HG02852 (cell line): ENCODE measurements around the gene ARAP2.

Source experiments
- ATAC-seq: cut with Tn5 transposase; IDR thresholded peaks from one replicate; pipeline ENCODE4 v1.9.1; 2021; ENCODE audit warnings: mild to moderate bottlenecking, moderate library complexity; ENCODE audit not compliant: unreplicated experiment

The ARAP2 gene

GRCh38 chr4:36043901-36044300 is 200.4 kb downstream of the ARAP2 start:
- no peak for ATAC-seq

GRCh38 chr4:36043241-36043640 is 201.1 kb downstream of the ARAP2 start:
- no peak for ATAC-seq

GRCh38 chr4:36042122-36042970 is 202.0 kb downstream of the ARAP2 start:
- ATAC-seq, result no peak

GRCh38 chr4:36041340-36041739 is 203.0 kb downstream of the ARAP2 start:
- ATAC-seq, result no peak

- no peak for ATAC-seq
These were observed 205.3 kb downstream of the ARAP2 start for GRCh38 chr4:36039026-36039425.

- no peak for ATAC-seq
These were observed 205.8 kb downstream of the ARAP2 start for GRCh38 chr4:36038491-36038890.

GRCh38 chr4:36037127-36037526 is 207.2 kb downstream of the ARAP2 start:
- ATAC-seq, result no peak

- no peak for ATAC-seq
These were observed 214.4 kb downstream of the ARAP2 start for GRCh38 chr4:36029951-36030350.

- no peak for ATAC-seq
These were observed 217.1 kb downstream of the ARAP2 start for GRCh38 chr4:36027203-36027602.

- no peak for ATAC-seq
These were observed 217.9 kb downstream of the ARAP2 start for GRCh38 chr4:36026348-36026880.

- no peak for ATAC-seq
These were observed 219.2 kb downstream of the ARAP2 start for GRCh38 chr4:36024901-36025660.

- no peak for ATAC-seq
These were observed 224.0 kb downstream of the ARAP2 start for GRCh38 chr4:36020351-36020750.
